CD4-positive, alpha-beta memory T cell (primary cell): ENCODE measurements around the gene SCAPER. TPM values are rescaled to one million over a fixed set of nuclear protein-coding genes. Genes with fewer than 3 reads are reported as not detected.

Source experiments
- CTCF ChIA-PET: fragments of 350-600 bp; sonication (Branson Sonifier 250); formaldehyde crosslinking; loops from one replicate; lab custom pipeline; 2021; ENCODE audit warnings: inconsistent platforms; ENCODE audit not compliant: partially characterized antibody; lab: Charles Lee
- POLR2A ChIA-PET: fragments of 350-600 bp; sonication (Branson Sonifier 250); formaldehyde crosslinking; loops from one replicate; lab custom pipeline; 2021; ENCODE audit not compliant: partially characterized antibody; lab: Charles Lee
- DNase-seq, 5 donors: peaks; one replicate each; pipeline versions ENCODE4 v3.0.0 to v3.0.0-alpha.2; 2020 to 2022; ENCODE audit warnings: mixed read lengths in 1 of 5
- H3K27ac ChIP-seq: one replicate; pipeline ENCODE4 v1.7.0; 2013; ENCODE audit warnings: low read depth, low read length
- H3K27me3 ChIP-seq: 2 replicates; pipeline ENCODE4 v1.7.0; 2013; ENCODE audit warnings: mild to moderate bottlenecking, low read length, moderate library complexity; ENCODE audit not compliant: insufficient read depth
- H3K36me3 ChIP-seq: 2 replicates; pipeline ENCODE4 v1.7.0; 2013; ENCODE audit warnings: mild to moderate bottlenecking, low read length, moderate library complexity; ENCODE audit not compliant: insufficient read depth
- H3K4me1 ChIP-seq: 2 replicates; pipeline ENCODE4 v1.7.0; 2013; ENCODE audit warnings: mild to moderate bottlenecking, low read length, moderate library complexity; ENCODE audit not compliant: insufficient read depth
- H3K4me3 ChIP-seq, 2 donors: one replicate each; pipeline ENCODE4 v1.7.0; 2013; ENCODE audit warnings: low read length in 2 of 2, mild to moderate bottlenecking in 1 of 2
- H3K9me3 ChIP-seq, 2 donors: one replicate each; pipeline ENCODE4 v1.7.0; 2013; ENCODE audit warnings: low read length in 2 of 2, control low read depth in 1 of 2; ENCODE audit not compliant: control insufficient read depth in 1 of 2
- H3K27ac Mint-ChIP-seq, 7 donors: one replicate each; pipeline ENCODE4 v1.8.0; 2020 to 2021; ENCODE audit warnings: mixed read lengths in 7 of 7, mild to moderate bottlenecking in 6 of 7, inconsistent platforms in 3 of 7, moderate library complexity in 3 of 7
- H3K27me3 Mint-ChIP-seq, 2 donors: one replicate each; pipeline ENCODE4 v1.8.0; 2020 to 2021; ENCODE audit warnings: mixed read lengths in 2 of 2
- H3K36me3 Mint-ChIP-seq, 2 donors: one replicate each; pipeline ENCODE4 v1.8.0; 2020 to 2021; ENCODE audit warnings: mixed read lengths in 2 of 2, inconsistent platforms in 1 of 2, mild to moderate bottlenecking in 1 of 2
- H3K4me1 Mint-ChIP-seq, 4 donors: one replicate each; pipeline ENCODE4 v1.8.0; 2020 to 2021; ENCODE audit warnings: mixed read lengths in 4 of 4, mild to moderate bottlenecking in 1 of 4
- H3K4me3 Mint-ChIP-seq, 8 donors: one replicate each; pipeline ENCODE4 v1.8.0; 2020 to 2021; ENCODE audit warnings: mixed read lengths in 8 of 8, mild to moderate bottlenecking in 7 of 8, moderate library complexity in 6 of 8, inconsistent platforms in 3 of 8
- H3K9me3 Mint-ChIP-seq, 8 donors: one replicate each; pipeline ENCODE4 v1.8.0; 2020 to 2021; ENCODE audit warnings: mixed read lengths in 8 of 8, mild to moderate bottlenecking in 5 of 8, inconsistent platforms in 3 of 8, moderate library complexity in 1 of 8
- intact Hi-C: fragments of 100-400 bp; cut with micrococcal nuclease; formaldehyde crosslinking; loops from one replicate; pipeline ENCODE4 v1.15.1; 2023
- polyA plus RNA-seq, 2 donors: library from polyadenylated mRNA; unstranded; fragments of 300-500 nt; fragmentation: Illumina TruSeq; gene quantifications; one replicate each; pipeline ENCODE4 v1.2.3, GENCODE V29; 2021
- total RNA-seq, 2 experiments: library from RNA; stranded (reverse); gene quantifications; one replicate each; pipeline ENCODE4 v1.2.3, GENCODE V29; 2021

The SCAPER gene
- total and polyA plus RNA-seq, 4 experiments from 2014 or later: 7.2 to 41.4 (median 34.3) TPM

- Histone ChIP-seq H3K27me3 (peaks cover 59% of the 10 kb centered on the region), H3K4me1 (peaks cover 75% of the 10 kb centered on the region), H3K36me3 (no peaks in the 10 kb centered on the region), H3K9me3 (no peaks in the 10 kb centered on the region), H3K27ac (no peak overlapping the region), H3K4me3 (peak overlapping the region in 1 of 2 donors; percentile 24)
- H3K4me1 Mint-ChIP-seq: peaks cover 42 to 73% (median 54%) of the 10 kb centered on the region in 4 donors
- H3K9me3 Mint-ChIP-seq: peaks cover 0 to 20% (median 2%) of the 10 kb centered on the region in 8 donors
- peaks cover 0 to 2% of the 10 kb centered on the region in 2 donors for H3K36me3 Mint-ChIP-seq
- H3K27ac Mint-ChIP-seq: peak overlapping the region in 3 of 7 donors; percentile 36 to 85 (median 66)
- POLR2A ChIA-PET: interaction anchor here (1.0 to 1.8 kb wide), 2 partner anchors 26 to 48 kb away, joined by 3 to 5 read pairs; partner anchors contain the start of gene ETFA
- intact Hi-C loops: no loop called here
- H3K4me3 Mint-ChIP-seq: peak overlapping the region in 5 of 8 donors; percentile 58 to 93 (median 90)
- H3K27me3 Mint-ChIP-seq: peaks cover 62 to 69% of the 10 kb centered on the region in 2 donors
- DNase-seq: peak in 3 of 5 donors; percentile 25 to 32 (median 30)
- CTCF ChIA-PET: no interaction called here
Observed at GRCh38 chr15:76337696-76338485, 567.2 kb downstream of the SCAPER start.

GRCh38 chr15:76337059-76337695, 568.0 kb downstream of the SCAPER start:
- DNase-seq: peak in 1 of 5 donors; percentile 32
- CTCF ChIA-PET: no interaction called here
- POLR2A ChIA-PET: interaction anchor here (1.8 kb wide), 1 partner anchor 47 kb away, joined by 5 read pairs; no protein-coding TSS in a partner anchor

DNA sequence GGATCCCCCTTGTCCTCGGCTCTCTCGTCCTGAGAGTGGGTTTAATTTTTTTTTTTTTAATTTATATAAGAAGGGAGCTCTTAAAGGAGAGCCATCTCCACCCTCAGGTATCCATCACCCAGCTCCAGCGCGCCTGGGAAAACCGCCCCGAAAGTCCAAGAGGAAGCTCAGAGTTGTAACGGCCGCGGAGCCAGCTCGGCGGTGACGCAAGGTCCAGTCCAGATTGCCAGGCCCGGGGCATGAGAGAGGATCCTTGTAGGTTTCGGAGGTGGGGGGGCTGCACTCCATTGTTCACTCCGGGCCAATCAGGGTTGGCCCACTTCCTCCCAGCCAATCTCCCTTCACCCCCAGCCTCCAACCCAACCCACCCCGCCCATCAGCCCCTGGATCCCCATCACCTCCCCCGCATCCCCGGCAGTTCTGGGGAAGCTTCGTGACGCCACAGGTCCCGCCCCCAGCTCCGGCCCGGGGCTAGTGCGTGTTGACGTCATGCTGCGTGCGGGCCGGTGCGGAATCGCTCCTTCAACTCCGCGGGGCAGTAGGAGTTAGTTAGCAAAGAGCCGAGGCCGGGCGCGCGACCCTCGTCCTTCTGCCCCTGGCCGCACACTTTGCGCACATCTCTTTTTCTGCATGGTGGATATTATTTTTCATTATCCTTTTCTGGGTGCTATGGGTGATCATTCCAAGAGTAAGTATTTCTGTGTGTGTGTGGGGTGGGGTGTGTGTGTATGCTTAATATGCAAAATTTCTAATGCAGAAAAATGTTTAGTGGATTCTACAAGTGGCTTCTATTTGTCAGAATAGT, 568.7 kb downstream of the SCAPER start, which contains the start of gene ISL2:
TSS of gene ISL2 (plus strand) at position 520 of the 805 bp plus-strand sequence. CDS start at position 631, 111 bp downstream.
- Histone ChIP-seq H3K4me1 (peaks cover 63% of the 10 kb centered on the region), H3K9me3 (no peaks in the 10 kb centered on the region), H3K36me3 (no peaks in the 10 kb centered on the region), H3K27me3 (peaks cover 56% of the 10 kb centered on the region), H3K27ac (no peak within 1 kb of the TSS), H3K4me3 (peak within 1 kb of the TSS; percentile 2 to 24)
- Mint-ChIP-seq H3K27me3 (peaks cover 58 to 65% of the 10 kb centered on the region in 2 donors), H3K27ac (peak within 1 kb of the TSS in 6 of 7 donors; percentile 37 to 85 (median 68)), H3K36me3 (no peaks in the 10 kb centered on the region), H3K9me3 (peaks cover 0 to 16% (median 1%) of the 10 kb centered on the region in 8 donors), H3K4me3 (peak within 1 kb of the TSS; percentile 80 to 93 (median 86)), H3K4me1 (peaks cover 35 to 64% (median 47%) of the 10 kb centered on the region in 4 donors)
- ChIA-PET CTCF (interaction anchor here (1.5 kb wide), 1 partner anchor 12 kb away, joined by 3 read pairs; no protein-coding TSS in a partner anchor), POLR2A (interaction anchor here (0.5 to 2.1 kb wide), 5 partner anchors 9 to 46 kb away, joined by 3 to 7 read pairs (median 5); partner anchors contain the start of gene ETFA)
- intact Hi-C loops: no loop called here
- DNase-seq: peak in 1 of 5 donors; percentile 35

More at GRCh38 chr15:76337059-76337695, 568.0 kb downstream of the SCAPER start:
- intact Hi-C loops: no loop called here
- peak overlapping the region; percentile 2 to 24 for H3K4me3 ChIP-seq
- Mint-ChIP-seq H3K36me3 (peaks cover 0 to 2% of the 10 kb centered on the region in 2 donors), H3K4me1 (peaks cover 41 to 71% (median 53%) of the 10 kb centered on the region in 4 donors), H3K9me3 (peaks cover 0 to 20% (median 2%) of the 10 kb centered on the region in 8 donors), H3K27ac (peak overlapping the region in 5 of 7 donors; percentile 49 to 85 (median 66)), H3K4me3 (peak overlapping the region; percentile 75 to 93 (median 86)), H3K27me3 (peaks cover 66 to 73% of the 10 kb centered on the region in 2 donors)
- peaks cover 70% of the 10 kb centered on the region for H3K4me1 ChIP-seq
- H3K27me3 ChIP-seq: peaks cover 56% of the 10 kb centered on the region
- no peak overlapping the region for H3K27ac ChIP-seq
- H3K36me3 ChIP-seq: no peaks in the 10 kb centered on the region
- H3K9me3 ChIP-seq: no peaks in the 10 kb centered on the region

- CTCF ChIA-PET: interaction anchor here (0.6 to 1.5 kb wide), 2 partner anchors 11 to 377 kb away, joined by 3 read pairs; no protein-coding TSS in a partner anchor
- H3K27me3 ChIP-seq: peaks cover 52% of the 10 kb centered on the region
- peaks cover 32 to 55% (median 42%) of the 10 kb centered on the region in 4 donors for H3K4me1 Mint-ChIP-seq
Observed at GRCh38 chr15:76335307-76336253, 569.6 kb downstream of the SCAPER start.

GRCh38 chr15:76334438-76335306, 570.5 kb downstream of the SCAPER start:
- peaks cover 43% of the 10 kb centered on the region for H3K27me3 ChIP-seq
- intact Hi-C loops: no loop called here
- POLR2A ChIA-PET: interaction anchor here (2.1 kb wide), 1 partner anchor 11 kb away, joined by 7 read pairs; no protein-coding TSS in a partner anchor

More at GRCh38 chr15:76335307-76336253, 569.6 kb downstream of the SCAPER start:
- Histone ChIP-seq H3K27ac (no peak overlapping the region), H3K36me3 (no peaks in the 10 kb centered on the region), H3K4me3 (peak overlapping the region; percentile 2 to 23), H3K9me3 (no peaks in the 10 kb centered on the region), H3K4me1 (peaks cover 55% of the 10 kb centered on the region)
- peak in 1 of 5 donors; percentile 15 for DNase-seq
- H3K27me3 Mint-ChIP-seq: peaks cover 53 to 64% of the 10 kb centered on the region in 2 donors
- intact Hi-C loops: no loop called here
- H3K4me3 Mint-ChIP-seq: peak overlapping the region; percentile 68 to 93 (median 84)
- POLR2A ChIA-PET: interaction anchor here (0.5 to 2.1 kb wide), 5 partner anchors 9 to 45 kb away, joined by 3 to 7 read pairs (median 5); partner anchors contain the start of gene ETFA
- peaks cover 0 to 14% (median 1%) of the 10 kb centered on the region in 8 donors for H3K9me3 Mint-ChIP-seq
- H3K36me3 Mint-ChIP-seq: no peaks in the 10 kb centered on the region
- peak overlapping the region in 5 of 7 donors; percentile 18 to 85 (median 71) for H3K27ac Mint-ChIP-seq

More at GRCh38 chr15:76334438-76335306, 570.5 kb downstream of the SCAPER start:
- Histone ChIP-seq H3K36me3 (no peaks in the 10 kb centered on the region), H3K4me3 (no peak overlapping the region), H3K9me3 (no peaks in the 10 kb centered on the region), H3K4me1 (peaks cover 45% of the 10 kb centered on the region), H3K27ac (no peak overlapping the region)
- DNase-seq: no peak
- H3K4me1 Mint-ChIP-seq: peaks cover 26 to 47% (median 35%) of the 10 kb centered on the region in 4 donors
- CTCF ChIA-PET: interaction anchor here (0.6 to 1.6 kb wide), 3 partner anchors 10 to 376 kb away, joined by 3 to 7 read pairs (median 3); no protein-coding TSS in a partner anchor
- H3K9me3 Mint-ChIP-seq: peaks cover 0 to 15% (median 1%) of the 10 kb centered on the region in 8 donors
- H3K27ac Mint-ChIP-seq: peak overlapping the region in 1 of 7 donors; percentile 85
- peak overlapping the region in 5 of 8 donors; percentile 68 to 93 (median 90) for H3K4me3 Mint-ChIP-seq
- no peaks in the 10 kb centered on the region for H3K36me3 Mint-ChIP-seq
- H3K27me3 Mint-ChIP-seq: peaks cover 49 to 66% of the 10 kb centered on the region in 2 donors
